Measurements from ENCODE around the gene PHIP. TPM values are rescaled to one million over a fixed set of nuclear protein-coding genes. Genes with fewer than 3 reads are reported as not detected.
A peak's percentile ranks its signal among the peaks of the same experiment; 100 is the strongest.

The PHIP gene
- total RNA-seq, 1 experiment from 2014 or later: 29.0 TPM

DNA sequence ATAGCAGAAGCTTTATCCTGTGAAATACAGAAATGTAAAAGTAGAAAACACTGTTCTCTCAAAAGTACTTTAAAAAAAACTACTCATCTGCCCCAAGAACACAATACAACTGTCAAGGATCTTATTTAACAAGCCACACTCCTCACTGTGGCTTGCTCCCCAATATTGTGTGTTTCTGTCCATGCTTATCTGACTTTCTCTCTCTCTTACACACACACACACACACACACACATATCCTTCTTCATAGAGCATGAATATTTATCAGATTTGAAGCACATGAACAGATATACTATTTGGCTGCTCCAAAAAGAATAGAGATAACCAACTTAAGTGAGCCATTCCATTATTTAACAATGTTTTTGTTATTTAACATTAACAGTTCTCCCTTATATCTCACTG is 3.6 kb upstream of the PHIP start:
- no TSS peak for BruUV-seq (replicated peaks)
- Histone ChIP-seq H3K27me3 (ENCODE audit: insufficient read depth, low read depth) (no peaks in the 10 kb centered on the region), H3K4me2 (no peak overlapping the region), H3K4me3 (no peak overlapping the region), H3K9me3 (ENCODE audit: insufficient read depth, low read depth) (no peaks in the 10 kb centered on the region), H4K20me1 (ENCODE audit: insufficient read depth) (no peaks in the 10 kb centered on the region), H3F3A (ENCODE audit: insufficient read depth, low read depth) (0 out of 2 replicates have a peak, but pooled peaks cover under 1% of the 10 kb centered on the region), H3K79me2 (ENCODE audit: low read depth) (peaks cover 1% of the 10 kb centered on the region), H3K27ac (no peak overlapping the region), H3K36me3 (ENCODE audit: low read depth) (no peaks in the 10 kb centered on the region), H2AFZ (no peak overlapping the region), H3K9me2 (ENCODE audit: insufficient read depth) (no peaks in the 10 kb centered on the region), H3K4me1 (replicated peaks; ENCODE audit: insufficient read depth) (0 out of 2 replicates have a peak, but pooled peaks cover 4% of the 10 kb centered on the region)
- no peak for TF ChIP-seq EZH2 (IDR thresholded peaks at IDR 0.05; ENCODE audit: low read depth)
- TF ChIP-seq, protein P1, sequence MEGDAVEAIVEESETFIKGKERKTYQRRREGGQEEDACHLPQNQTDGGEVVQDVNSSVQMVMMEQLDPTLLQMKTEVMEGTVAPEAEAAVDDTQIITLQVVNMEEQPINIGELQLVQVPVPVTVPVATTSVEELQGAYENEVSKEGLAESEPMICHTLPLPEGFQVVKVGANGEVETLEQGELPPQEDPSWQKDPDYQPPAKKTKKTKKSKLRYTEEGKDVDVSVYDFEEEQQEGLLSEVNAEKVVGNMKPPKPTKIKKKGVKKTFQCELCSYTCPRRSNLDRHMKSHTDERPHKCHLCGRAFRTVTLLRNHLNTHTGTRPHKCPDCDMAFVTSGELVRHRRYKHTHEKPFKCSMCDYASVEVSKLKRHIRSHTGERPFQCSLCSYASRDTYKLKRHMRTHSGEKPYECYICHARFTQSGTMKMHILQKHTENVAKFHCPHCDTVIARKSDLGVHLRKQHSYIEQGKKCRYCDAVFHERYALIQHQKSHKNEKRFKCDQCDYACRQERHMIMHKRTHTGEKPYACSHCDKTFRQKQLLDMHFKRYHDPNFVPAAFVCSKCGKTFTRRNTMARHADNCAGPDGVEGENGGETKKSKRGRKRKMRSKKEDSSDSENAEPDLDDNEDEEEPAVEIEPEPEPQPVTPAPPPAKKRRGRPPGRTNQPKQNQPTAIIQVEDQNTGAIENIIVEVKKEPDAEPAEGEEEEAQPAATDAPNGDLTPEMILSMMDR (conservative IDR thresholded peaks at IDR 0.05): no peak
- DNase-seq: no peak
- ChIA-PET POLR2A (ENCODE audit: unreplicated experiment) (no interaction called here), CTCF (no interaction called here)
- intact Hi-C loops (cut with micrococcal nuclease; ENCODE audit: unreplicated experiment): no loop called here

DNA sequence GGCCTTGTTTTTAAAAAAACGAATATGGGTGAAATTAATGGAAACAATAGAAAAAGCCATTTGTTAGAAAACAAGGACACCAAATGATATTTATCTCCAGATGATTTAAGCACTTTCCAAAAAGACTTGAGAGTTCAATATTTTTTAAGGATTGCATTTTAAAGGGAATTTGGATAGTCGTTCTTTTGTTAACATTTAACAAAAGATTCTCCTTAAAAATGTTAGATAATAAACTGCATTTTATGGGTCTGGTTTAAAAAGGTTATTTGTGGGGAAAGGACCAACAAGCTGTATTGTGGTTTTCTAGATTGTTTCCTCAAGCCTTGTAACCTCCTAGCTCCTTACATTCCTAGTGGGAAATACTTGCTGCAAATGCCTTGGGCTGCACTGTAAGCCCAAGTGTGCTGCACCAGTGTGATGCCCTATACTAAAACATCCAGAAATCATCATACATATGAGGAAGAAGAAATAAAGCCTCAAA is 1.5 kb upstream of the PHIP start:
- Histone ChIP-seq H3K4me1 (replicated peaks; ENCODE audit: insufficient read depth) (peaks cover 22% of the 10 kb centered on the region; the same call in 1 of the 2 replicates), H3K4me2 (peak overlapping the region; percentile 90), H3K9me2 (ENCODE audit: insufficient read depth) (no peaks in the 10 kb centered on the region), H3K4me3 (peak overlapping the region; percentile 89), H4K20me1 (ENCODE audit: insufficient read depth) (peaks cover 5% of the 10 kb centered on the region; the same call in 1 of the 2 replicates), H3K36me3 (ENCODE audit: low read depth) (0 out of 2 replicates have a peak, but pooled peaks cover 6% of the 10 kb centered on the region), H3K79me2 (ENCODE audit: low read depth) (peaks cover 22% of the 10 kb centered on the region), H3F3A (ENCODE audit: insufficient read depth, low read depth) (0 out of 2 replicates have a peak, but pooled peaks cover 4% of the 10 kb centered on the region), H2AFZ (peak overlapping the region; percentile 96), H3K9me3 (ENCODE audit: insufficient read depth, low read depth) (no peaks in the 10 kb centered on the region), H3K27me3 (ENCODE audit: insufficient read depth, low read depth) (no peaks in the 10 kb centered on the region), H3K27ac (no peak overlapping the region)
- TF ChIP-seq, protein P1 (conservative IDR thresholded peaks at IDR 0.05): no peak
- TF ChIP-seq EZH2 (IDR thresholded peaks at IDR 0.05; ENCODE audit: low read depth): no peak
- intact Hi-C loops (cut with micrococcal nuclease; ENCODE audit: unreplicated experiment): loop anchor here (2.0 to 10.0 kb wide), 7 partner anchors 88 to 735 kb away; partner anchors contain the start of gene LCA5
- no peak for DNase-seq
- no TSS peak for BruUV-seq (replicated peaks)
- ChIA-PET CTCF (no interaction called here), POLR2A (ENCODE audit: unreplicated experiment) (no interaction called here)

DNA sequence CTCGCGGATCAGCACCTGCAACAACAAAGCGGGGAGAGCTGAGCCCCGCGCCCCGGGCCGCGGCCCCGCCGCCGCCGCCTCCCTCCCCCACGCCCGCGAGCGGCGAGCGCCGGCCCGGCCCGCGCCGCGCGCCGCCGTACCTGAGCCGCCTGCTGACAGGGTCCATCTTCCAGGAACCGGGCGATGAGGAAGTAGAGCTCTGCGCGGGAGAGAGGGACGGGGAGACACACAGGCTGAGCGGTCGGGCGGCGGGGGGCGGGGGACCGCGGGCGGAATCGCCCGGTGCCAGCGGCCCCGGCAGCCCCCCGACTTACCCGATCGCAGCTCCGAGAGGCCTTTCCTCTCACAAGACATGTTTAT is 359 bp downstream of the PHIP start:
- H3K27ac ChIP-seq: peak overlapping the region; percentile 69
- DNase-seq: no peak
- H3F3A ChIP-seq (ENCODE audit: insufficient read depth, low read depth): 0 out of 2 replicates have a peak, but pooled peaks cover 4% of the 10 kb centered on the region
- H3K4me2 ChIP-seq: peak overlapping the region; percentile 90
- CTCF ChIA-PET: no interaction called here
- peaks cover 41% of the 10 kb centered on the region for H3K79me2 ChIP-seq (ENCODE audit: low read depth)
- POLR2A ChIA-PET (ENCODE audit: unreplicated experiment): no interaction called here
- H3K4me1 ChIP-seq (replicated peaks; ENCODE audit: insufficient read depth): peaks cover 22% of the 10 kb centered on the region; the same call in 1 of the 2 replicates
- no peaks in the 10 kb centered on the region for H3K27me3 ChIP-seq (ENCODE audit: insufficient read depth, low read depth)
- no peaks in the 10 kb centered on the region for H3K9me2 ChIP-seq (ENCODE audit: insufficient read depth)
- peak overlapping the region; percentile 96; the same call in 1 of the 2 replicates for H2AFZ ChIP-seq
- peaks cover 6% of the 10 kb centered on the region; the same call in 1 of the 2 replicates for H3K36me3 ChIP-seq (ENCODE audit: low read depth)
- no TSS peak for BruUV-seq (replicated peaks)
- H4K20me1 ChIP-seq (ENCODE audit: insufficient read depth): peaks cover 5% of the 10 kb centered on the region; the same call in 1 of the 2 replicates
- peak overlapping the region; percentile 89 for H3K4me3 ChIP-seq
- no peaks in the 10 kb centered on the region for H3K9me3 ChIP-seq (ENCODE audit: insufficient read depth, low read depth)
- TF ChIP-seq EZH2 (IDR thresholded peaks at IDR 0.05; ENCODE audit: low read depth): no peak
- TF ChIP-seq, protein P1 (conservative IDR thresholded peaks at IDR 0.05): no peak
- intact Hi-C loops (cut with micrococcal nuclease; ENCODE audit: unreplicated experiment): loop anchor here (2.0 to 10.0 kb wide), 8 partner anchors 90 to 737 kb away; partner anchors contain the start of gene LCA5

Measured in PC-9 (cell line).